Ishikawa (cell line): ENCODE measurements around the gene CEP112.

Source experiments
- CEBPB ChIP-seq: IDR thresholded peaks from 2 replicates; pipeline ENCODE4 v1.6.1; 2012
- EGR1 ChIP-seq: IDR thresholded peaks from 2 replicates; pipeline ENCODE4 v1.6.1; 2012
- EP300 ChIP-seq: IDR thresholded peaks from 2 replicates; pipeline ENCODE4 v1.6.1; 2012; ENCODE audit warnings: borderline replicate concordance
- FOXM1 ChIP-seq: IDR thresholded peaks from 2 replicates; pipeline ENCODE4 v1.6.1; 2012; ENCODE audit warnings: low read depth, borderline replicate concordance
- MAX ChIP-seq: IDR thresholded peaks from 2 replicates; pipeline ENCODE4 v1.6.1; 2012
- RAD21 ChIP-seq: IDR thresholded peaks from 2 replicates; pipeline ENCODE4 v1.6.1; 2012; ENCODE audit warnings: low read depth
- REST ChIP-seq: IDR thresholded peaks from 2 replicates; pipeline ENCODE4 v1.6.1; 2012; ENCODE audit warnings: low read depth, mild to moderate bottlenecking
- TAF1 ChIP-seq: IDR thresholded peaks from 2 replicates; pipeline ENCODE4 v1.6.1; 2012; ENCODE audit warnings: low read depth, mild to moderate bottlenecking
- TCF12 ChIP-seq: IDR thresholded peaks from 2 replicates; pipeline ENCODE4 v1.6.1; 2012; ENCODE audit warnings: low read depth
- ZBTB7A ChIP-seq: IDR thresholded peaks from 2 replicates; pipeline ENCODE4 v1.6.1; 2012; ENCODE audit warnings: low read depth

GRCh38 chr17:65751263-65751662, 440.7 kb downstream of the CEP112 start:
- TF ChIP-seq EP300 (no peak), ZBTB7A (no peak), TAF1 (no peak), CEBPB (no peak), FOXM1 (no peak), REST (no peak), MAX (no peak), EGR1 (no peak), TCF12 (no peak), RAD21 (no peak)
